ENCODE results near the gene CYP26C1. TPM values are rescaled to one million over a fixed set of nuclear protein-coding genes. Genes with fewer than 3 reads are reported as not detected.

CYP26C1 gene
- total and polyA plus RNA-seq, 2 of the 13 experiments (the other 11 are each of a cell fraction or from before 2014, with no cell fraction given) = 0.02 TPM; not detected in 1

DNA sequence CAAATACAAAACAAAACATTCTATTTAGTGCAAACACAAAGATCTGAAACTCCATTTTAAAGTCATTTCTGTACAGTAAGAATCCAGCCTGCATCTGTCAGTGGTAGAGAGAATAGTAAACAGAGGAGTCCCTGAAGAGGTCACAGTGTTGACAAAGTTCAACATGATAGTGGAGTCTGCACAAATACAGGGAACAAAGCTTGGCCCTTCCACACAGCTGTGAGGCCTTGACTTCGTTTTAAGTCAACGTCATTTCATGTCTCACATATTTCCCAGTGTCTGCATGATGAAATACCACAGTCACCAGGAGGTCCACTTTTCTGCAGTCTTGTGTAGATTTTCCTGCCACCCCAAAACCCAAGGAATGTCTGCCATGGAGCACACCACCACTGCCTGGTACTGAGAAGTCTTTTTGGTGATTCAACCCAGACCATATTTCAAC is 46.1 kb downstream of the CYP26C1 start (continued):
- TF ChIP-seq JDP2 (CRISPR knock-in tag; IDR thresholded peaks at IDR 0.05; ENCODE audit: borderline replicate concordance) = no peak
- TF ChIP-seq SRY (CRISPR knock-in tag; IDR thresholded peaks at IDR 0.05) = no peak
- TF ChIP-seq DMAP1 (CRISPR knock-in tag; IDR thresholded peaks at IDR 0.05) = no peak
- TF ChIP-seq ZNF350 (CRISPR knock-in tag; IDR thresholded peaks at IDR 0.05; ENCODE audit: borderline replicate concordance, low read depth) = no peak
- TF ChIP-seq, protein P1, sequence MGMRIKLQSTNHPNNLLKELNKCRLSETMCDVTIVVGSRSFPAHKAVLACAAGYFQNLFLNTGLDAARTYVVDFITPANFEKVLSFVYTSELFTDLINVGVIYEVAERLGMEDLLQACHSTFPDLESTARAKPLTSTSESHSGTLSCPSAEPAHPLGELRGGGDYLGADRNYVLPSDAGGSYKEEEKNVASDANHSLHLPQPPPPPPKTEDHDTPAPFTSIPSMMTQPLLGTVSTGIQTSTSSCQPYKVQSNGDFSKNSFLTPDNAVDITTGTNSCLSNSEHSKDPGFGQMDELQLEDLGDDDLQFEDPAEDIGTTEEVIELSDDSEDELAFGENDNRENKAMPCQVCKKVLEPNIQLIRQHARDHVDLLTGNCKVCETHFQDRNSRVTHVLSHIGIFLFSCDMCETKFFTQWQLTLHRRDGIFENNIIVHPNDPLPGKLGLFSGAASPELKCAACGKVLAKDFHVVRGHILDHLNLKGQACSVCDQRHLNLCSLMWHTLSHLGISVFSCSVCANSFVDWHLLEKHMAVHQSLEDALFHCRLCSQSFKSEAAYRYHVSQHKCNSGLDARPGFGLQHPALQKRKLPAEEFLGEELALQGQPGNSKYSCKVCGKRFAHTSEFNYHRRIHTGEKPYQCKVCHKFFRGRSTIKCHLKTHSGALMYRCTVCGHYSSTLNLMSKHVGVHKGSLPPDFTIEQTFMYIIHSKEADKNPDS (CRISPR knock-in tag; IDR thresholded peaks at IDR 0.05) = no peak
- TF ChIP-seq SRF (IDR thresholded peaks at IDR 0.05; ENCODE audit: low read depth, low read length) = no peak
- TF ChIP-seq, protein P2, sequence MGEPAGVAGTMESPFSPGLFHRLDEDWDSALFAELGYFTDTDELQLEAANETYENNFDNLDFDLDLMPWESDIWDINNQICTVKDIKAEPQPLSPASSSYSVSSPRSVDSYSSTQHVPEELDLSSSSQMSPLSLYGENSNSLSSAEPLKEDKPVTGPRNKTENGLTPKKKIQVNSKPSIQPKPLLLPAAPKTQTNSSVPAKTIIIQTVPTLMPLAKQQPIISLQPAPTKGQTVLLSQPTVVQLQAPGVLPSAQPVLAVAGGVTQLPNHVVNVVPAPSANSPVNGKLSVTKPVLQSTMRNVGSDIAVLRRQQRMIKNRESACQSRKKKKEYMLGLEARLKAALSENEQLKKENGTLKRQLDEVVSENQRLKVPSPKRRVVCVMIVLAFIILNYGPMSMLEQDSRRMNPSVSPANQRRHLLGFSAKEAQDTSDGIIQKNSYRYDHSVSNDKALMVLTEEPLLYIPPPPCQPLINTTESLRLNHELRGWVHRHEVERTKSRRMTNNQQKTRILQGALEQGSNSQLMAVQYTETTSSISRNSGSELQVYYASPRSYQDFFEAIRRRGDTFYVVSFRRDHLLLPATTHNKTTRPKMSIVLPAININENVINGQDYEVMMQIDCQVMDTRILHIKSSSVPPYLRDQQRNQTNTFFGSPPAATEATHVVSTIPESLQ (CRISPR knock-in tag; conservative IDR thresholded peaks at IDR 0.05) = no peak
- peak; percentile 89 for TF ChIP-seq ELF3 (CRISPR knock-in tag; IDR thresholded peaks at IDR 0.05)
- TF ChIP-seq, protein P3, sequence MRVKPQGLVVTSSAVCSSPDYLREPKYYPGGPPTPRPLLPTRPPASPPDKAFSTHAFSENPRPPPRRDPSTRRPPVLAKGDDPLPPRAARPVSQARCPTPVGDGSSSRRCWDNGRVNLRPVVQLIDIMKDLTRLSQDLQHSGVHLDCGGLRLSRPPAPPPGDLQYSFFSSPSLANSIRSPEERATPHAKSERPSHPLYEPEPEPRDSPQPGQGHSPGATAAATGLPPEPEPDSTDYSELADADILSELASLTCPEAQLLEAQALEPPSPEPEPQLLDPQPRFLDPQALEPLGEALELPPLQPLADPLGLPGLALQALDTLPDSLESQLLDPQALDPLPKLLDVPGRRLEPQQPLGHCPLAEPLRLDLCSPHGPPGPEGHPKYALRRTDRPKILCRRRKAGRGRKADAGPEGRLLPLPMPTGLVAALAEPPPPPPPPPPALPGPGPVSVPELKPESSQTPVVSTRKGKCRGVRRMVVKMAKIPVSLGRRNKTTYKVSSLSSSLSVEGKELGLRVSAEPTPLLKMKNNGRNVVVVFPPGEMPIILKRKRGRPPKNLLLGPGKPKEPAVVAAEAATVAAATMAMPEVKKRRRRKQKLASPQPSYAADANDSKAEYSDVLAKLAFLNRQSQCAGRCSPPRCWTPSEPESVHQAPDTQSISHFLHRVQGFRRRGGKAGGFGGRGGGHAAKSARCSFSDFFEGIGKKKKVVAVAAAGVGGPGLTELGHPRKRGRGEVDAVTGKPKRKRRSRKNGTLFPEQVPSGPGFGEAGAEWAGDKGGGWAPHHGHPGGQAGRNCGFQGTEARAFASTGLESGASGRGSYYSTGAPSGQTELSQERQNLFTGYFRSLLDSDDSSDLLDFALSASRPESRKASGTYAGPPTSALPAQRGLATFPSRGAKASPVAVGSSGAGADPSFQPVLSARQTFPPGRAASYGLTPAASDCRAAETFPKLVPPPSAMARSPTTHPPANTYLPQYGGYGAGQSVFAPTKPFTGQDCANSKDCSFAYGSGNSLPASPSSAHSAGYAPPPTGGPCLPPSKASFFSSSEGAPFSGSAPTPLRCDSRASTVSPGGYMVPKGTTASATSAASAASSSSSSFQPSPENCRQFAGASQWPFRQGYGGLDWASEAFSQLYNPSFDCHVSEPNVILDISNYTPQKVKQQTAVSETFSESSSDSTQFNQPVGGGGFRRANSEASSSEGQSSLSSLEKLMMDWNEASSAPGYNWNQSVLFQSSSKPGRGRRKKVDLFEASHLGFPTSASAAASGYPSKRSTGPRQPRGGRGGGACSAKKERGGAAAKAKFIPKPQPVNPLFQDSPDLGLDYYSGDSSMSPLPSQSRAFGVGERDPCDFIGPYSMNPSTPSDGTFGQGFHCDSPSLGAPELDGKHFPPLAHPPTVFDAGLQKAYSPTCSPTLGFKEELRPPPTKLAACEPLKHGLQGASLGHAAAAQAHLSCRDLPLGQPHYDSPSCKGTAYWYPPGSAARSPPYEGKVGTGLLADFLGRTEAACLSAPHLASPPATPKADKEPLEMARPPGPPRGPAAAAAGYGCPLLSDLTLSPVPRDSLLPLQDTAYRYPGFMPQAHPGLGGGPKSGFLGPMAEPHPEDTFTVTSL (CRISPR knock-in tag; IDR thresholded peaks at IDR 0.05; ENCODE audit: borderline replicate concordance) = peak; percentile 93
- TF ChIP-seq, protein P4, sequence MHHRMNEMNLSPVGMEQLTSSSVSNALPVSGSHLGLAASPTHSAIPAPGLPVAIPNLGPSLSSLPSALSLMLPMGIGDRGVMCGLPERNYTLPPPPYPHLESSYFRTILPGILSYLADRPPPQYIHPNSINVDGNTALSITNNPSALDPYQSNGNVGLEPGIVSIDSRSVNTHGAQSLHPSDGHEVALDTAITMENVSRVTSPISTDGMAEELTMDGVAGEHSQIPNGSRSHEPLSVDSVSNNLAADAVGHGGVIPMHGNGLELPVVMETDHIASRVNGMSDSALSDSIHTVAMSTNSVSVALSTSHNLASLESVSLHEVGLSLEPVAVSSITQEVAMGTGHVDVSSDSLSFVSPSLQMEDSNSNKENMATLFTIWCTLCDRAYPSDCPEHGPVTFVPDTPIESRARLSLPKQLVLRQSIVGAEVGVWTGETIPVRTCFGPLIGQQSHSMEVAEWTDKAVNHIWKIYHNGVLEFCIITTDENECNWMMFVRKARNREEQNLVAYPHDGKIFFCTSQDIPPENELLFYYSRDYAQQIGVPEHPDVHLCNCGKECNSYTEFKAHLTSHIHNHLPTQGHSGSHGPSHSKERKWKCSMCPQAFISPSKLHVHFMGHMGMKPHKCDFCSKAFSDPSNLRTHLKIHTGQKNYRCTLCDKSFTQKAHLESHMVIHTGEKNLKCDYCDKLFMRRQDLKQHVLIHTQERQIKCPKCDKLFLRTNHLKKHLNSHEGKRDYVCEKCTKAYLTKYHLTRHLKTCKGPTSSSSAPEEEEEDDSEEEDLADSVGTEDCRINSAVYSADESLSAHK (CRISPR knock-in tag; IDR thresholded peaks at IDR 0.05; ENCODE audit: borderline replicate concordance) = no peak
- TF ChIP-seq ZSCAN29 (CRISPR knock-in tag; conservative IDR thresholded peaks at IDR 0.05) = no peak
- TF ChIP-seq ZNF205 (CRISPR knock-in tag; IDR thresholded peaks at IDR 0.05) = no peak
- no peak for TF ChIP-seq ZNF724P (CRISPR knock-in tag; IDR thresholded peaks at IDR 0.05; ENCODE audit: borderline replicate concordance)
- no peak for TF ChIP-seq ZNF720 (CRISPR knock-in tag; IDR thresholded peaks at IDR 0.05)
- TF ChIP-seq ZNF432 (CRISPR knock-in tag; IDR thresholded peaks at IDR 0.05; ENCODE audit: borderline replicate concordance) = no peak
- TF ChIP-seq ZNF34 (CRISPR knock-in tag; IDR thresholded peaks at IDR 0.05; ENCODE audit: borderline replicate concordance) = no peak
- no peak for TF ChIP-seq ZNF235 (CRISPR knock-in tag; IDR thresholded peaks at IDR 0.05; ENCODE audit: borderline replicate concordance)
- TF ChIP-seq SNAI1 (CRISPR knock-in tag; IDR thresholded peaks at IDR 0.05; ENCODE audit: borderline replicate concordance) = no peak
- TF ChIP-seq TCF7L2 (IDR thresholded peaks at IDR 0.05; ENCODE audit: low read depth, low read length) = peak; percentile 36
